OCI-LY3 (cell line): Measurements from ENCODE around the gene AUTS2.

ENCODE experiments used
- EZH2phosphoT487 ChIP-seq: fragments of 200-600 bp; shearing (Covaris generic); IDR thresholded peaks from 2 replicates; pipeline ENCODE4 v1.6.1; 2018; ENCODE audit warnings: antibody characterized with exemption, mixed run types, low read depth
- TF ChIP-seq, protein P1 (sequence below): fragments of 200-600, 300-600 bp; sonication (generic); IDR thresholded peaks from 2 replicates; pipeline ENCODE4 v1.5.1; 2014; ENCODE audit warnings: antibody characterized with exemption, low read length, low read depth

GRCh38 chr7:70356085-70356786 lies 758.0 kb downstream of the AUTS2 start:
- TF ChIP-seq, protein P1, sequence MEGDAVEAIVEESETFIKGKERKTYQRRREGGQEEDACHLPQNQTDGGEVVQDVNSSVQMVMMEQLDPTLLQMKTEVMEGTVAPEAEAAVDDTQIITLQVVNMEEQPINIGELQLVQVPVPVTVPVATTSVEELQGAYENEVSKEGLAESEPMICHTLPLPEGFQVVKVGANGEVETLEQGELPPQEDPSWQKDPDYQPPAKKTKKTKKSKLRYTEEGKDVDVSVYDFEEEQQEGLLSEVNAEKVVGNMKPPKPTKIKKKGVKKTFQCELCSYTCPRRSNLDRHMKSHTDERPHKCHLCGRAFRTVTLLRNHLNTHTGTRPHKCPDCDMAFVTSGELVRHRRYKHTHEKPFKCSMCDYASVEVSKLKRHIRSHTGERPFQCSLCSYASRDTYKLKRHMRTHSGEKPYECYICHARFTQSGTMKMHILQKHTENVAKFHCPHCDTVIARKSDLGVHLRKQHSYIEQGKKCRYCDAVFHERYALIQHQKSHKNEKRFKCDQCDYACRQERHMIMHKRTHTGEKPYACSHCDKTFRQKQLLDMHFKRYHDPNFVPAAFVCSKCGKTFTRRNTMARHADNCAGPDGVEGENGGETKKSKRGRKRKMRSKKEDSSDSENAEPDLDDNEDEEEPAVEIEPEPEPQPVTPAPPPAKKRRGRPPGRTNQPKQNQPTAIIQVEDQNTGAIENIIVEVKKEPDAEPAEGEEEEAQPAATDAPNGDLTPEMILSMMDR, result no peak
- TF ChIP-seq EZH2phosphoT487, result no peak
